Astrocyte of the cerebellum (primary cell): ENCODE results near the gene PAN3.

ENCODE experiments used
- DNase-seq: peaks from one replicate; pipeline ENCODE4 v3.0.0-alpha.2; 2011; ENCODE audit warnings: low read depth
- H3K4me3 ChIP-seq: 2 replicates; pipeline ENCODE4 v1.5.1; 2011; ENCODE audit warnings: mild to moderate bottlenecking, low read depth, low read length, moderate library complexity
- CTCF ChIP-seq: IDR thresholded peaks from 2 replicates; pipeline ENCODE4 v1.5.1; 2012; ENCODE audit warnings: low read length, low read depth, moderate library complexity, mild to moderate bottlenecking; ENCODE audit errors: missing control alignments
- in situ Hi-C: cut with HindIII; loops from 2 replicates; pipeline ENCODE4 v1.10.0; 2017; ENCODE audit warnings: low sequenced_read_pairs

Gene PAN3

GRCh38 chr13:28204043-28204442, 65.7 kb downstream of the PAN3 start:
- H3K4me3 ChIP-seq, result no peak overlapping the region
- in situ Hi-C loops, result no loop called here
- no peak for TF ChIP-seq CTCF
- no peak for DNase-seq

- in situ Hi-C loops, result no loop called here
- no peak for TF ChIP-seq CTCF
- DNase-seq, result no peak
- H3K4me3 ChIP-seq, result no peak overlapping the region
Measured at GRCh38 chr13:28204690-28205443, 66.5 kb downstream of the PAN3 start.

- in situ Hi-C loops, result no loop called here
- no peak for DNase-seq
- no peak overlapping the region for H3K4me3 ChIP-seq
- no peak for TF ChIP-seq CTCF
Measured at GRCh38 chr13:28218679-28219078, 80.3 kb downstream of the PAN3 start.

GRCh38 chr13:28219408-28220099, 81.2 kb downstream of the PAN3 start:
- no peak for TF ChIP-seq CTCF

GRCh38 chr13:28220166-28220565, 81.8 kb downstream of the PAN3 start:
- in situ Hi-C loops, result no loop called here
- no peak overlapping the region for H3K4me3 ChIP-seq
- no peak for TF ChIP-seq CTCF
- DNase-seq, result no peak

More at GRCh38 chr13:28219408-28220099, 81.2 kb downstream of the PAN3 start:
- in situ Hi-C loops, result no loop called here
- no peak for DNase-seq
- H3K4me3 ChIP-seq, result no peak overlapping the region

DNA sequence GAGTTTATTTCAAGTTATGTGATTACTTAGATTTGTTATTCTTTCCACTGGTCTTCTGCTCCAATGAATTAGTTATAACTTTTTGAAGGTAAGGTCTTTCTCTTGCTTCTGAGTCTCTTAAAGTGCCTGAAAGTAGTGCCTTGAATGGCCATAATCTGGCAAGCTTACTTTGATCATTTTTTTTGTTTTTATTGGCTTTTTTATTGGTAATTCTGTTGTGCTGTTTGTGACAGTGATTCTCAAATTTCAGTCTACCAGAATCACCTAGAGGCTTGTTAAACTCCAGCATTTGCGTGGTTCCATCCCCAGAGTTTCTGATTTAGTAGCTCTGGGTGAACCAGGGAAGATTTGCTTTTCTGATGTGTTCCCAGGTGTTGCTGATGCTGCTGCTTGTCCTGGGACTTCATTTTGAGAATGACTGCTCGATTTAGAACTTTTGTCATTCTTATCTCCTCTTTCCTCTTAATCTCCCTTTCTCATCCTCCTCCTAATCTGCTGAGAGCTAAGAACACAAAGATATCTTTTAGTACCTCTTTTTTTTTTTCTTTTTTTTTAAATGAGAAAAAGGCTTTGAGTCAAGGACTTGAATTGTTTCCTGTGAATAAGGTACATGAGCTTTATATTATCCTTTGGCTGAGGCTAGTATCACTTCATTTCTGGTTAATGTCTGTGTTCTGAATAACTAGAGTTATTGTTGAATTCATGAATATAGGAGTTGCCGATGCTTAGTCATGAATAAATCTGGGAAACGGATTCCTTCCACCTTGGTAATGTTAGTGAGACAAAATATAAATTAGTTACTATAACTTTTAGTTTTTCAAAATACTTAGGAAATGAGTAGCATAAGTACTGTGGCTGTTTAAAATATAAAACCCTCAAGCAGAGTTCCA, 91.4 kb downstream of the PAN3 start:
- TF ChIP-seq CTCF, result no peak
- in situ Hi-C loops, result no loop called here
- DNase-seq, result no peak
- no peak overlapping the region for H3K4me3 ChIP-seq
